Measurements from ENCODE around the gene PAAF1.

PAAF1 gene

GRCh38 chr11:73945396-73945795, 68.6 kb downstream of the PAAF1 start:
- no peak for TF ChIP-seq CTCF (IDR thresholded peaks at IDR 0.05; ENCODE audit: borderline replicate concordance, control extremely low read depth, extremely low read depth, insufficient read depth, missing control alignments)
- in situ Hi-C loops (cut with MboI; ENCODE audit: low sequenced_read_pairs, unreplicated experiment) = no loop called here
- DNase-seq (ENCODE audit: low spot score) = no peak

- DNase-seq (ENCODE audit: low spot score) = no peak
- no peak for TF ChIP-seq CTCF (IDR thresholded peaks at IDR 0.05; ENCODE audit: borderline replicate concordance, control extremely low read depth, extremely low read depth, insufficient read depth, missing control alignments)
- in situ Hi-C loops (cut with MboI; ENCODE audit: low sequenced_read_pairs, unreplicated experiment) = no loop called here
Measured at GRCh38 chr11:73946798-73947458, 70.1 kb downstream of the PAAF1 start.

- in situ Hi-C loops (cut with MboI; ENCODE audit: low sequenced_read_pairs, unreplicated experiment) = no loop called here
- TF ChIP-seq CTCF (IDR thresholded peaks at IDR 0.05; ENCODE audit: borderline replicate concordance, control extremely low read depth, extremely low read depth, insufficient read depth, missing control alignments) = no peak
- no peak for DNase-seq (ENCODE audit: low spot score)
Measured at GRCh38 chr11:73949246-73949645, 72.4 kb downstream of the PAAF1 start.

- no peak for TF ChIP-seq CTCF (IDR thresholded peaks at IDR 0.05; ENCODE audit: borderline replicate concordance, control extremely low read depth, extremely low read depth, insufficient read depth, missing control alignments)
- in situ Hi-C loops (cut with MboI; ENCODE audit: low sequenced_read_pairs, unreplicated experiment) = loop anchor here (25.0 kb wide), 1 partner anchor 287 kb away; no protein-coding TSS in a partner anchor
- no peak for DNase-seq (ENCODE audit: low spot score)
Measured at GRCh38 chr11:73949912-73950311, 73.1 kb downstream of the PAAF1 start.

GRCh38 chr11:73950869-73951710, 74.3 kb downstream of the PAAF1 start, which contains the start of gene DNAJB13:
DNAJB13 (plus strand) TSS chr11:73951026; CDS start chr11:73951070, 44 bp downstream.
- no peak for TF ChIP-seq CTCF (IDR thresholded peaks at IDR 0.05; ENCODE audit: borderline replicate concordance, control extremely low read depth, extremely low read depth, insufficient read depth, missing control alignments)
- DNase-seq (ENCODE audit: low spot score) = peak; percentile 81
- in situ Hi-C loops (cut with MboI; ENCODE audit: low sequenced_read_pairs, unreplicated experiment) = loop anchor here (25.0 kb wide), 1 partner anchor 286 kb away; no protein-coding TSS in a partner anchor

GRCh38 chr11:73951797-73952196, 75.0 kb downstream of the PAAF1 start:
- no peak for TF ChIP-seq CTCF (IDR thresholded peaks at IDR 0.05; ENCODE audit: borderline replicate concordance, control extremely low read depth, extremely low read depth, insufficient read depth, missing control alignments)
- no peak for DNase-seq (ENCODE audit: low spot score)
- in situ Hi-C loops (cut with MboI; ENCODE audit: low sequenced_read_pairs, unreplicated experiment) = loop anchor here (25.0 kb wide), 1 partner anchor 286 kb away; no protein-coding TSS in a partner anchor
